Karpas-422 (cell line): Measurements from ENCODE around the gene APOB. TPM values are rescaled to one million over a fixed set of nuclear protein-coding genes. Genes with fewer than 3 reads are reported as not detected.

Experiments used
- DNase-seq: peaks from one replicate; pipeline ENCODE4 v3.0.0-alpha.2; 2015
- H2AFZ ChIP-seq: fragments of 200-600 bp; sonication (generic); 2 replicates; pipeline ENCODE4 v1.6.1; 2014; ENCODE audit warnings: antibody characterized with exemption, low read length, mixed read lengths
- H3K27ac ChIP-seq: fragments of 200-600 bp; sonication (generic); 2 replicates; pipeline ENCODE4 v1.5.1; 2014; ENCODE audit warnings: mild to moderate bottlenecking, low read length, moderate library complexity
- H3K27me3 ChIP-seq: fragments of 200-600 bp; sonication (generic); 2 replicates; pipeline ENCODE4 v1.6.1; 2014; ENCODE audit warnings: low read length, mixed read lengths
- H3K36me3 ChIP-seq: fragments of 200-600 bp; sonication (generic); 2 replicates; pipeline ENCODE4 v1.6.1; 2014; ENCODE audit warnings: low read length, mixed read lengths; ENCODE audit not compliant: insufficient read depth
- H3K4me1 ChIP-seq: fragments of 200-600 bp; sonication (generic); 2 replicates; pipeline ENCODE4 v1.6.1; 2014; ENCODE audit warnings: mild to moderate bottlenecking, low read length, mixed read lengths
- H3K4me2 ChIP-seq: fragments of 200-600 bp; sonication (generic); 2 replicates; pipeline ENCODE4 v1.6.1; 2014; ENCODE audit warnings: low read length, low read depth, mild to moderate bottlenecking; ENCODE audit not compliant: poor library complexity, severe bottlenecking
- H3K4me3 ChIP-seq: fragments of 200-600 bp; sonication (generic); 2 replicates; pipeline ENCODE4 v1.5.1; 2014; ENCODE audit warnings: mild to moderate bottlenecking, antibody characterized with exemption, low read length, mixed read lengths
- H3K79me2 ChIP-seq: fragments of 200-600 bp; sonication (generic); 2 replicates; pipeline ENCODE4 v1.6.1; 2014; ENCODE audit warnings: mild to moderate bottlenecking, low read length, mixed read lengths
- H3K9ac ChIP-seq: fragments of 200-600 bp; sonication (generic); 2 replicates; pipeline ENCODE4 v1.6.0; 2014; ENCODE audit warnings: low read length
- H3K9me2 ChIP-seq: fragments of 200-600 bp; sonication (generic), shearing (Covaris generic); replicated peaks from 2 replicates; pipeline ENCODE4 v1.6.0; 2014; ENCODE audit warnings: mild to moderate bottlenecking, low read length, moderate library complexity; ENCODE audit not compliant: insufficient read depth
- H3K9me3 ChIP-seq: fragments of 300-700, 200-600 bp; sonication (generic); 2 replicates; pipeline ENCODE4 v1.6.1; 2014; ENCODE audit warnings: low read length, mixed read lengths
- H4K20me1 ChIP-seq: fragments of 200-600 bp; sonication (generic); 2 replicates; pipeline ENCODE4 v1.6.1; 2014; ENCODE audit warnings: mild to moderate bottlenecking, antibody characterized with exemption, low read length, low read depth; ENCODE audit not compliant: insufficient read depth
- total RNA-seq: library from RNA; depleted of rRNA; stranded (reverse); fragments of >200 nt; shearing (Covaris generic); gene quantifications from 2 replicates; pipeline ENCODE4 v1.2.3, GENCODE V29; 2014; ENCODE audit warnings: low replicate concordance

The APOB gene
- total RNA-seq, 1 experiment from 2014 or later, result not detected

- H3K4me2 ChIP-seq, result no peak overlapping the region
- no peak overlapping the region for H3K9ac ChIP-seq
- no peak for DNase-seq
- no peak overlapping the region for H2AFZ ChIP-seq
- no peak overlapping the region for H3K4me3 ChIP-seq
- no peaks in the 10 kb centered on the region for H3K36me3 ChIP-seq
- no peaks in the 10 kb centered on the region for H4K20me1 ChIP-seq
- no peak overlapping the region for H3K27ac ChIP-seq
- H3K9me2 ChIP-seq, result no peaks in the 10 kb centered on the region
- no peaks in the 10 kb centered on the region for H3K9me3 ChIP-seq
- H3K27me3 ChIP-seq, result no peaks in the 10 kb centered on the region
- no peaks in the 10 kb centered on the region for H3K79me2 ChIP-seq
- no peaks in the 10 kb centered on the region for H3K4me1 ChIP-seq
These were observed 1.2 kb downstream of the APOB start for GRCh38 chr2:21042708-21042957.

- H3K4me1 ChIP-seq, result no peaks in the 10 kb centered on the region
- H3K9me2 ChIP-seq, result no peaks in the 10 kb centered on the region
- DNase-seq, result no peak
- no peaks in the 10 kb centered on the region for H3K79me2 ChIP-seq
- no peak overlapping the region for H3K4me3 ChIP-seq
- H3K9me3 ChIP-seq, result no peaks in the 10 kb centered on the region
- H3K27ac ChIP-seq, result no peak overlapping the region
- no peak overlapping the region for H3K4me2 ChIP-seq
- no peaks in the 10 kb centered on the region for H4K20me1 ChIP-seq
- H3K27me3 ChIP-seq, result no peaks in the 10 kb centered on the region
- H3K9ac ChIP-seq, result no peak overlapping the region
- H3K36me3 ChIP-seq, result no peaks in the 10 kb centered on the region
- H2AFZ ChIP-seq, result no peak overlapping the region
These were observed 1.7 kb downstream of the APOB start for GRCh38 chr2:21041943-21042707.

- no peak overlapping the region for H3K9ac ChIP-seq
- H3K79me2 ChIP-seq, result no peaks in the 10 kb centered on the region
- no peaks in the 10 kb centered on the region for H3K9me3 ChIP-seq
- H3K4me1 ChIP-seq, result no peaks in the 10 kb centered on the region
- no peak overlapping the region for H3K4me2 ChIP-seq
- no peaks in the 10 kb centered on the region for H3K9me2 ChIP-seq
- no peaks in the 10 kb centered on the region for H4K20me1 ChIP-seq
- no peaks in the 10 kb centered on the region for H3K27me3 ChIP-seq
- no peak for DNase-seq
- no peaks in the 10 kb centered on the region for H3K36me3 ChIP-seq
- no peak overlapping the region for H2AFZ ChIP-seq
- no peak overlapping the region for H3K27ac ChIP-seq
- no peak overlapping the region for H3K4me3 ChIP-seq
These were observed 2.4 kb downstream of the APOB start for GRCh38 chr2:21041462-21041861.

GRCh38 chr2:21040468-21041377, 3.1 kb downstream of the APOB start:
- Histone ChIP-seq H3K36me3 (no peaks in the 10 kb centered on the region), H3K9me3 (no peaks in the 10 kb centered on the region), H3K9ac (no peak overlapping the region), H3K79me2 (no peaks in the 10 kb centered on the region), H2AFZ (no peak overlapping the region), H3K9me2 (no peaks in the 10 kb centered on the region), H3K4me1 (no peaks in the 10 kb centered on the region), H4K20me1 (no peaks in the 10 kb centered on the region), H3K27me3 (no peaks in the 10 kb centered on the region), H3K4me3 (no peak overlapping the region), H3K27ac (no peak overlapping the region), H3K4me2 (no peak overlapping the region)
- no peak for DNase-seq

- no peaks in the 10 kb centered on the region for H3K36me3 ChIP-seq
- no peaks in the 10 kb centered on the region for H3K9me3 ChIP-seq
- no peak overlapping the region for H3K4me2 ChIP-seq
- H3K27me3 ChIP-seq, result no peaks in the 10 kb centered on the region
- DNase-seq, result no peak
- no peak overlapping the region for H3K4me3 ChIP-seq
- H3K4me1 ChIP-seq, result no peaks in the 10 kb centered on the region
- H3K9ac ChIP-seq, result no peak overlapping the region
- H2AFZ ChIP-seq, result no peak overlapping the region
- H4K20me1 ChIP-seq, result no peaks in the 10 kb centered on the region
- H3K79me2 ChIP-seq, result no peaks in the 10 kb centered on the region
- H3K9me2 ChIP-seq, result no peaks in the 10 kb centered on the region
- H3K27ac ChIP-seq, result no peak overlapping the region
These were observed 3.9 kb downstream of the APOB start for GRCh38 chr2:21039979-21040467.

GRCh38 chr2:21039080-21039556, 4.8 kb downstream of the APOB start:
- Histone ChIP-seq H3K36me3 (no peaks in the 10 kb centered on the region), H3K4me3 (no peak overlapping the region), H3K79me2 (no peaks in the 10 kb centered on the region), H3K4me2 (no peak overlapping the region), H4K20me1 (no peaks in the 10 kb centered on the region), H3K4me1 (no peaks in the 10 kb centered on the region), H3K27me3 (no peaks in the 10 kb centered on the region), H3K9me2 (no peaks in the 10 kb centered on the region), H3K9me3 (no peaks in the 10 kb centered on the region), H3K9ac (no peak overlapping the region), H3K27ac (no peak overlapping the region), H2AFZ (no peak overlapping the region)
- DNase-seq, result no peak

- Histone ChIP-seq H3K27me3 (no peaks in the 10 kb centered on the region), H3K4me1 (no peaks in the 10 kb centered on the region), H3K4me2 (no peak overlapping the region)
These were observed 5.3 kb downstream of the APOB start for GRCh38 chr2:21038403-21039073.

GRCh38 chr2:21037671-21038108, 6.2 kb downstream of the APOB start:
- Histone ChIP-seq H3K27me3 (no peaks in the 10 kb centered on the region), H3K4me2 (no peak overlapping the region), H3K9ac (no peak overlapping the region), H3K36me3 (no peaks in the 10 kb centered on the region), H3K4me1 (no peaks in the 10 kb centered on the region), H3K9me2 (no peaks in the 10 kb centered on the region), H3K79me2 (no peaks in the 10 kb centered on the region), H3K27ac (no peak overlapping the region), H2AFZ (no peak overlapping the region), H4K20me1 (no peaks in the 10 kb centered on the region), H3K4me3 (no peak overlapping the region), H3K9me3 (no peaks in the 10 kb centered on the region)
- no peak for DNase-seq

More at GRCh38 chr2:21038403-21039073, 5.3 kb downstream of the APOB start:
- Histone ChIP-seq H3K4me3 (no peak overlapping the region), H3K9me2 (no peaks in the 10 kb centered on the region), H4K20me1 (no peaks in the 10 kb centered on the region), H3K9ac (no peak overlapping the region), H3K36me3 (no peaks in the 10 kb centered on the region), H3K9me3 (no peaks in the 10 kb centered on the region), H3K27ac (no peak overlapping the region), H2AFZ (no peak overlapping the region), H3K79me2 (no peaks in the 10 kb centered on the region)
- no peak for DNase-seq
